Upper lobe of left lung (tissue), 6 donors: ENCODE results near the gene CD83. TPM values are rescaled to one million over a fixed set of nuclear protein-coding genes. Genes with fewer than 3 reads are reported as not detected.
"Not testable (repeated sequence)": the region's sequence is repeated elsewhere in the genome, so short reads cannot be mapped to it uniquely, and the experiment has no call there.

Experiments used
- ATAC-seq, 2 donors: fragments of 200-7000 bp; cut with Tn5 transposase; one replicate each; pipeline ENCODE4 v1.9.1; 2022; ENCODE audit warnings: mild to moderate bottlenecking in 2 of 2, moderate library complexity in 2 of 2; ENCODE audit not compliant: low FRiP score in 2 of 2
- DNase-seq, 2 donors: peaks; one replicate each; pipeline ENCODE4 v3.0.0-alpha.2; 2019 to 2020
- H3K27ac ChIP-seq, 4 donors: fragments of 200-600 bp; sonication (generic); one replicate each; pipeline ENCODE4 v1.5.1; 2016 to 2019
- H3K27me3 ChIP-seq, 4 donors: fragments of 200-600 bp; sonication (generic); one replicate each; pipeline ENCODE4 v1.5.1; 2017 to 2019
- H3K36me3 ChIP-seq, 4 donors: fragments of 200-600 bp; sonication (generic); one replicate each; pipeline ENCODE4 v1.5.1; 2016 to 2019
- H3K4me1 ChIP-seq, 4 donors: fragments of 200-600 bp; sonication (generic); one replicate each; pipeline ENCODE4 v1.5.1; 2018 to 2019
- H3K4me3 ChIP-seq, 4 donors: fragments of 200-600 bp; sonication (generic); one replicate each; pipeline ENCODE4 v1.5.1; 2017 to 2019; ENCODE audit warnings: mild to moderate bottlenecking in 2 of 4, moderate library complexity in 1 of 4
- H3K9me3 ChIP-seq, 4 donors: fragments of 200-600 bp; sonication (generic); one replicate each; pipeline ENCODE4 v1.5.1; 2018 to 2019
- CTCF ChIP-seq, 6 experiments: fragments of 450-650 bp in 4 of 6; fragments of 200-600 bp in 2 of 6; sonication (generic) in 2 of 6; IDR thresholded peaks; one replicate each; pipeline ENCODE4 v1.5.1; 2016 to 2019; ENCODE audit warnings: antibody characterized with exemption in 6 of 6
- EP300 ChIP-seq, 4 donors: sonication (generic); formaldehyde crosslinking; IDR thresholded peaks; one replicate each; pipeline ENCODE4 v1.5.1; 2017; ENCODE audit warnings: antibody characterized with exemption in 4 of 4, control low read depth in 2 of 4
- POLR2A ChIP-seq, 4 donors: fragments of 450-650 bp; IDR thresholded peaks; one replicate each; pipeline ENCODE4 v1.5.1; 2016 to 2017; ENCODE audit warnings: antibody characterized with exemption in 4 of 4, mild to moderate bottlenecking in 2 of 4
- POLR2AphosphoS5 ChIP-seq, 2 donors: sonication (generic); formaldehyde crosslinking; IDR thresholded peaks; one replicate each; pipeline ENCODE4 v1.5.1; 2017; ENCODE audit warnings: antibody characterized with exemption in 2 of 2
- WGBS, 2 donors: methylation state at CpG; one replicate each; pipeline ENCODE4 v1.1.5; 2017 to 2018; 5-methylcytosine and 5-hydroxymethylcytosine counted together
- total RNA-seq, 6 donors: library from RNA; depleted of rRNA in 4 of 6; stranded (reverse); fragments of >200 nt in 4 of 6; gene quantifications; one replicate each; pipeline versions ENCODE4 v1.1.0 to v1.2.1, GENCODE V29; 2016 to 2021
- donor health status: DM: no; HTN: no; CAD: no; lungs with moderate emphysema.
- donor health status: DM: no; HTN: yes; CAD: no; lungs with severe emphysema.

Gene CD83
- total RNA-seq, 6 donors from 2014 or later: 13.6 to 40.6 (median 21.5) TPM

- WGBS, 2 donors: 86 to 95% methylated on average over 6 to 7 of the region's 7 CpGs
These were observed 32.2 kb downstream of the CD83 start for GRCh38 chr6:14149739-14150130.

GRCh38 chr6:14151300-14151699 is 33.7 kb downstream of the CD83 start:
- peaks cover 0 to 20% (median 9%) of the 10 kb centered on the region in 4 donors for H3K4me1 ChIP-seq
- H3K36me3 ChIP-seq, H3K27ac ChIP-seq, H3K9me3 ChIP-seq, H3K27me3 ChIP-seq, ATAC-seq, DNase-seq, H3K4me3 ChIP-seq: not testable (repeated sequence)
- 82 to 84% methylated on average over 3 of the region's 3 CpGs for WGBS, 2 donors

More at GRCh38 chr6:14149739-14150130, 32.2 kb downstream of the CD83 start:
- Histone ChIP-seq H3K4me1 (peaks cover 0 to 24% (median 10%) of the 10 kb centered on the region in 4 donors), H3K27ac (no peak overlapping the region), H3K27me3 (no peaks in the 10 kb centered on the region), H3K4me3 (no peak overlapping the region), H3K36me3 (no peaks in the 10 kb centered on the region), H3K9me3 (no peaks in the 10 kb centered on the region)
- no peak for TF ChIP-seq CTCF (IDR thresholded peaks at IDR 0.05)
- TF ChIP-seq EP300 (IDR thresholded peaks at IDR 0.05): no peak
- TF ChIP-seq POLR2A (IDR thresholded peaks at IDR 0.05): no peak
- no peak for TF ChIP-seq POLR2AphosphoS5 (IDR thresholded peaks at IDR 0.05)
- DNase-seq (no peak), ATAC-seq (no peak)

- no peak overlapping the region for H3K27ac ChIP-seq
- WGBS, 2 donors: 75% methylated on average over 1 of the region's 1 CpG; no CpG with 5 or more reads in 1 of the 2 donors
- peaks cover 0 to 19% (median 7%) of the 10 kb centered on the region in 4 donors for H3K4me1 ChIP-seq
- H3K9me3 ChIP-seq: no peaks in the 10 kb centered on the region
- no peaks in the 10 kb centered on the region for H3K27me3 ChIP-seq
- ATAC-seq: no peak
- TF ChIP-seq EP300 (IDR thresholded peaks at IDR 0.05) (no peak), CTCF (IDR thresholded peaks at IDR 0.05) (no peak), POLR2A (IDR thresholded peaks at IDR 0.05) (no peak)
- no peaks in the 10 kb centered on the region for H3K36me3 ChIP-seq
- no peak overlapping the region for H3K4me3 ChIP-seq
- no peak for DNase-seq
These were observed 34.2 kb downstream of the CD83 start for GRCh38 chr6:14151773-14152172.

GRCh38 chr6:14153228-14153627 is 35.7 kb downstream of the CD83 start:
- 87 to 88% methylated on average over 3 of the region's 3 CpGs for WGBS, 2 donors
- Histone ChIP-seq H3K9me3 (no peaks in the 10 kb centered on the region), H3K36me3 (no peaks in the 10 kb centered on the region), H3K27me3 (no peaks in the 10 kb centered on the region), H3K4me1 (peaks cover 0 to 9% (median 2%) of the 10 kb centered on the region in 4 donors), H3K27ac (no peak overlapping the region), H3K4me3 (no peak overlapping the region)
- no peak for ATAC-seq
- TF ChIP-seq EP300 (IDR thresholded peaks at IDR 0.05) (no peak), CTCF (IDR thresholded peaks at IDR 0.05) (no peak), POLR2A (IDR thresholded peaks at IDR 0.05) (no peak), POLR2AphosphoS5 (IDR thresholded peaks at IDR 0.05) (no peak)
- DNase-seq: no peak

- no peak for DNase-seq
- H3K4me1 ChIP-seq: no peaks in the 10 kb centered on the region
- no peak for ATAC-seq
- TF ChIP-seq EP300 (IDR thresholded peaks at IDR 0.05) (no peak), POLR2A (IDR thresholded peaks at IDR 0.05) (no peak), POLR2AphosphoS5 (IDR thresholded peaks at IDR 0.05) (no peak), CTCF (IDR thresholded peaks at IDR 0.05) (no peak)
- no peaks in the 10 kb centered on the region for H3K36me3 ChIP-seq
- no peak overlapping the region for H3K27ac ChIP-seq
- 82 to 86% methylated on average over 6 of the region's 6 CpGs for WGBS, 2 donors
- H3K4me3 ChIP-seq: no peak overlapping the region
- no peaks in the 10 kb centered on the region for H3K27me3 ChIP-seq
- H3K9me3 ChIP-seq: peaks cover 0 to 6% (median 0%) of the 10 kb centered on the region in 4 donors
These were observed 41.5 kb downstream of the CD83 start for GRCh38 chr6:14159090-14159489.
